SIG-M5 (cell line): Measurements from ENCODE around the gene CTBP2.

Experiments used
- DNase-seq: peaks from one replicate; lab custom pipeline; 2025; lab: John Stamatoyannopoulos, UW

The CTBP2 gene

GRCh38 chr10:125106586-125106985, 53.8 kb downstream of the CTBP2 start:
- no peak for DNase-seq

DNA sequence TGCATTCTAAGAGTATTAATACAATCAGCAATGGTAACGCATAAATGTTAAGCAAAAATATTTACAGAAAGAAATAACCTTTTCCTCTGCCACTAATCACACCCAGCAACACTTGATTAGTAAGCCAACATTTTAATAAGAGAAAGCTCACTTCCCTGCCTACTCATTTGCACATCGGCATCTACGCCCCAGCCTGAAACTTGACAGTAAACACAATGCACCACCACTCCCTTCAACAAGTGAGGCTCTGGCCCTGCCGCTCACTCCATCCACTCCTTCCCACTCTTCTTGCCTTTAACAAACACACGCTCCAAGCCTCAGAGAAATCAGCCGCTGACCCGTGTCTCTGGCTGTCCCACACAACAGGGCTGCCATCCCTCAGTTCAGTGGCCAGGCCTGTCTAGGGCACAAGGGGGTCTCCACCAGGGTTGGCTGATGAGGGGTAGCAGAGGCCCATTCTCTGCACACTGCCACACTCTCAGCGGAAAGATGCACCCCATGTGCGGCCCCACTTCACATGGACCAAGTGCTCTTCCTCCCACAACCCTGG, 54.6 kb downstream of the CTBP2 start:
- no peak for DNase-seq

DNA sequence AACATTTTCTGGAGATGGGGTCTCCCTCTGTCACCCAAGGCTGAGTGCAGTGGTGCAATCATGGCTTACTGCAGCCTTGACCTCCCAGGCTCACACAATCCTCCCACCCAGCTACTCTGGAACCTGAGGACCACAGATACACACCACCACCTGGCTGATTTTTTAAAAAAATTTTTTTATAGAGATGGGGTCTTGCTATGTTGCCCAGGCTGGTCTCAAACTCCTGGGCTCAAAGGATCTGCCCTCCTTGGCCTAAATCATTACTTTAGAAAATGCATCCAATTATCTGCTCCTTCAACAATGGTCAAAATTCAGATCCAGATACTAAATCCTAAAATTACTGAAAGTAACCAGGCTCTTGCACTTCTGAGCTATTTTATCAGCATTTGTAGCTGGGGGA, 55.2 kb downstream of the CTBP2 start:
- DNase-seq = no peak

GRCh38 chr10:125104559-125104958, 55.8 kb downstream of the CTBP2 start:
- DNase-seq = no peak

DNA sequence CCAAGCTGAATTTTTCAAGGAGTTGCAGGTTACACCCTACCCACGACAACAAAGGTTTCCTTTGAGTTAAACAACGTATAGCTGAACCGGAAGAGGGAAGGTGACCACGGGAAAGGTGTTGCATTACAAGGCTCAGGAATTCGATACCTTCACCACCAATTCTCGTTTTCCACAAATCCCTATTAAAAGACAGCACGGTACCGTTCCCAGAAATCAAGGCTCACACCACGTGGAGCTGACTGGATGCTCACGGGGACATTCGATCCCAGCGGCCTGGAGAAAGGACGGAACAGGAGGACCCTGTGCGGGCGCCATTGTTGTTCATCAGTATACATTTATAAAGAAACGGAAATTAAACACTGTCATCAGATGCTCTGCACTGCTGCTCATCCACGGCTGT, 56.4 kb downstream of the CTBP2 start:
- no peak for DNase-seq

DNA sequence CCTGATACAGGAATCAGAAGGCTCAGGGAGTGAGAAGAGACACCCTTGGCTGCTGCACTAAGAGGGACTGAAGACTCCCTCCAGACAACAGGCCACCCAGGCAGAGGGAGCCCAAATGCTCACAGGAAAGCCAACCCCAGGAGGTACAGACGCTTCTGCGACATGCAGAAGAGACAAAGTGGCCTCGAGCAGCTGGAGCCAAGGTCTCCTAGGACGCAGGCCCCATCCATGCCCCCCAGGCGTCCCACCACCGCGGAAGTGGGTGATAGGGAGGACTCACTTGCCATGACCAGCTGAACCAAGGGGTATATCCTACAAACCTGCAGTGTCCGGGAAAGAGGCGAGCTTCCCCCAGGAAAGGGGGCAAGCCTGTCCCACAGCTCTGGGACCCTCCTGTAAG, 56.9 kb downstream of the CTBP2 start:
- no peak for DNase-seq

GRCh38 chr10:125102821-125103220, 57.5 kb downstream of the CTBP2 start:
- no peak for DNase-seq

GRCh38 chr10:125102246-125102645, 58.1 kb downstream of the CTBP2 start:
- DNase-seq = no peak

DNA sequence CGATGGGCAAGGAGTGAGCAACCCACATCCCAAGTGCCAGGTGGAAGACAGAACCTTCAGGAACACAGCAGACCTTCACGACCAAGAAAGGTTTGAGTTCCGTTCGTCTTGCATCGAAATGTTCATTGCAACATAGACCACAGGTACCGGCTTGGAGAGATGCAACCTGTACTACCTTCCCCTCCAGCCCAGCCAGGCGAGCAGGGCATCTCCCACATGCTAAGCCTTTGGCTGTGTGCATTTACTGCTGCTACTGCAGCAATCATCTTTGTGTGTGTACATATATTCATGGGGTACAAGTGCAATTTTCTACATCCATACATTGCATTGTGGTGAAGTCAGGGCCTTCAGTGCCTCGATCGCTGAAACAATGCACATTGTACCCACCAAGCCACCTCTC, 58.8 kb downstream of the CTBP2 start:
- DNase-seq = no peak

GRCh38 chr10:125101049-125101448, 59.3 kb downstream of the CTBP2 start:
- no peak for DNase-seq

DNA sequence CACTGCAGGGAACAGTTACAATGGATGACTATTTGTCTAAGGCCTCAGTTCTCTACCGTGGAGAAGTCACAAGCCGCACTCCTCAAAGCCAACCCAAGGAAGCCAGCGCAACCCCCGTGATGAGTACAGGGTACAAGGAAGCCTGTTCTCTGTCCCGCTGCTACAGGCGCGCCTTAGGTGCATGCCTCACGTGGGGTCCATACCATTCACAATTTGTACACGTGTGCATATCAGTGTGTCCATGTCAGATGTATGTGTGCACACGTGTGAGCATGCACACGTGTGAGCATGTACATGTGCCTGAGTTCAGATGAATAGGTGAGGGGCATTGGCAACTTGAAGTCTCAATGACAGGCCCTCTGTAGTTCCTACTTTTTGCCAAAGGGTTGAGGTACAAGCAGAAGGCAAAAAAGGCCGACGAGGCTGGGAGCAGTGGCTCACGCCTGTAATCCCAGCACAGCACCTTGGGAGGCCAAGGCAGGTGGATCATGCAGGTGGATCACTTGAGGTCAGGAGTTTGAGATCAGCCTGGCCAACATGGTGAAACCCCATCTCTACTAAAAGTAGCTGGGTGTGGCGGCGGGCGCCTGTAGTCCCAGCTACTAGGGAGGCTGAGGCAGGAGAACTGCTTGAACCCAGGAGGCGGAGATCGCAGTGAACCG, 62.8 kb downstream of the CTBP2 start:
- no peak for DNase-seq

- DNase-seq = no peak
Measured at GRCh38 chr10:125096975-125097374, 63.4 kb downstream of the CTBP2 start.

DNA sequence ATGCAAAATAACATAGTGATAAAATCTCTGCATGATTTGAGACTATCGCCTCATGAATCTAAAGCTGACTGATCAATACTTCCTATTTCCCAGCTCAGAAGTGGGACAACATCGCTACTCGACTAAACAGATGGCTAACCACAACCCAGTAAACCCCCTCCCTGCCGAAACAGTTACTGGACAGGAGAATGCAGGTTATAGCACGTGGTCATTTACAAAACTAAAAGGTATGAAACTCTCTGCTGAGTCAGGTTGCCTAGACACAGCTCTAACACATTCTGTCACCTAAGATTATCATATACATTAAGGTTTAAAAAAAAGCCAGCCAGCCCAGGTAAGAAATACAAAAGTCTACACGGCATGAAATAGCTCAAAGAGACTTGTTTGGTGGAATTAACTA, 64.0 kb downstream of the CTBP2 start:
- DNase-seq = no peak

GRCh38 chr10:125095776-125096175, 64.6 kb downstream of the CTBP2 start:
- DNase-seq = no peak

DNA sequence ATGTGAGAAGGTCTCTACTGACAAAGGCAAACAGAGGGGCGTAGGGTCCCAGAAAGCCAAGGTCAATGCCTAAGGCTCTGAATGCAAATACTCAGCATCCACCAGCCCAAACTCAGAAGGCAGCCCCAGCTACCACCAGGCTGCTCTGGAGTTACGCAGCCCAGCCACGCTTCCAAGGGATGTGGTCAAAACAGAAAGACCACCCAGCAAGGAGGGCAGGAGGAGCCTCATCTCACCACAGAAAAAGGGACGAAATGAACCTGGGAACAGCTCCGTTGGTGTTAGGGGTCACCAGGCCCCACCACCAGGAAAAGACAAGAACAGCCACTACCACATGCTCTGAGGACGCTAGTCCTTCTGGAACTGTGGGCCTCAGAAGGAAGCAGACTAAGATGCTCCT, 65.1 kb downstream of the CTBP2 start:
- no peak for DNase-seq

- DNase-seq = no peak
Measured at GRCh38 chr10:125094806-125095205, 65.6 kb downstream of the CTBP2 start.

DNA sequence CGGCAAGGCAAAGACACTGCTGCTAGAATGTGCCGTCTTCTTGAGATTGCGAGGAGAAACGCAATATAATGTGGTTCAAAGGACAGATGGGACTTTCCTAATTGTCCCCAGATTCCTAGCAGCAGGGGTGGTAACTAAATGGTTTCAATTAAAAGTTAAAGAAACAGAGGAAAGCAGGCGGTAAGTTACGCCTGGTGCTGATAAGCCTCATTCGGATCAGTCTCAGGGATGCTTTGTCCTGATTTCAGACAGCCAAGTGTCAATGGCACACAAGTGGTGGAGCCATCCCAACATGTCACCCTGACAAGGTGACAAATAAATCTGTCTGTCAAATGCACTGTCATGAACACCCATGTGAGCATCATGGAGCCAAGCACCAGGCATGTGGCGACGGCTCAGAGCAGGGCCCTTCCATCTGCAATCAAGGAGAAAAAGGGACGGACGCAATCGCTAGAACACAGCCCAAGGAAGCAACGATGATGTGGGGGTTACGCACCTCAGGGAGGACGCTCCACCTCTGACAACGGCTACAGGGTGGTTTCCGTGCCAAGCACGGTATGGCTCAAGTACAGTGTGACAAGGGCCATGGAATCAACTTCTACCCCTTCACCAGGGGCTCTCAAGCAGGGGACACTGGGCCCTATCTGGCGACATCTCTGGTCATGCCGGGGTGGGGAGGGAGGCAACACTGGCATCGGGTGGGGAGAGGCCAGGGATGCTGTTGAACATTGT, 66.2 kb downstream of the CTBP2 start:
- no peak for DNase-seq

GRCh38 chr10:125093199-125093973, 67.0 kb downstream of the CTBP2 start:
- DNase-seq = no peak

DNA sequence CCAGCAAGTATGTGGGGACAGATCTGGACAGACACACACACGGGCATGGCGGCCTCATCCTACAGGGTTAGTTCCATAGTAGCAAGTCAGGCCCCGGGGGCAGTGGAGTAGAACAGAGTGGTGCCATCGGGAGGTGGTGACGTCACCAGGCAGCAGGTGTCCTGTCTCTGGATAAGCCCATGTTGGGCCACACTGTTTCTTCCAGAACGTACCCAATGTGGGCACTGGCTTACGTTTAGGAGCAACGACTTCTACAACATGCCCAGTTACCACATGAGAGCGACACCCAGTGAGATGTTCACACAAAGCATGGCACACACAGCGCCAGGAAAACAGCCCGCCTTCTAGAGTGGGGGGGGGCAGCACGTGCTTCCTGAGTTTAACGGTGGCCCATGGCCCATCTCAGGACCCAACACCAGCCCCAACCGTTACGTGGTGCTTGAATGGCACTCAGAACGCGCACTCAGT, 67.8 kb downstream of the CTBP2 start:
- no peak for DNase-seq

- DNase-seq = no peak
Measured at GRCh38 chr10:125091891-125092290, 68.5 kb downstream of the CTBP2 start.

DNA sequence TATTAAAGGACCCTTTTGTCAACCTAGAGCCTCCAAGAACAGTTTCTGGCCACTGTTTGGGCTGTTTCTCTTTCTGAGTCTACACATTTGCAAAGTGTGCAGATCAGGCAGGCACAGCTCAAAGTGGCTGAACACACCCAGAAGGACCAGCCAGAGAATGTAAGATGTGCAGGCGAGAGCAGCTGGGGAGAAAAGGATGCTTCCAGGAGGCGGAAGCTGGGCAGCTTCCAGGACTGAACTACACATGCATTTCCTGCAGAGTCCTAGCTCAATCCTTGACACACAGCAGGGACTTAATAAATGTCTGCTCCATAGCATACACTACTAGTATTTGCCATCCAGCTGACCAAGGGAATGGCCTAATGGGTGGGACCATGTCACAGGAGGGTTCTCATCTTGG, 70.9 kb downstream of the CTBP2 start:
- no peak for DNase-seq

- no peak for DNase-seq
Measured at GRCh38 chr10:125087897-125088215, 72.5 kb downstream of the CTBP2 start.
